Epithelial cell of esophagus (primary cell): ENCODE results near the gene SMAD5.

Source experiments
- DNase-seq: peaks from one replicate; pipeline ENCODE4 v3.0.0; 2010; ENCODE audit warnings: low read depth
- H3K4me3 ChIP-seq: 2 replicates; pipeline ENCODE4 v1.5.1; 2011; ENCODE audit warnings: mild to moderate bottlenecking, low read length, control low read depth
- TF ChIP-seq, protein P1 (sequence below): IDR thresholded peaks from 2 replicates; pipeline ENCODE4 v1.5.1; 2011; ENCODE audit warnings: low read depth, mild to moderate bottlenecking, low read length, control low read depth, inconsistent platforms; ENCODE audit not compliant: insufficient read depth; ENCODE audit errors: missing control alignments

The SMAD5 gene

DNA sequence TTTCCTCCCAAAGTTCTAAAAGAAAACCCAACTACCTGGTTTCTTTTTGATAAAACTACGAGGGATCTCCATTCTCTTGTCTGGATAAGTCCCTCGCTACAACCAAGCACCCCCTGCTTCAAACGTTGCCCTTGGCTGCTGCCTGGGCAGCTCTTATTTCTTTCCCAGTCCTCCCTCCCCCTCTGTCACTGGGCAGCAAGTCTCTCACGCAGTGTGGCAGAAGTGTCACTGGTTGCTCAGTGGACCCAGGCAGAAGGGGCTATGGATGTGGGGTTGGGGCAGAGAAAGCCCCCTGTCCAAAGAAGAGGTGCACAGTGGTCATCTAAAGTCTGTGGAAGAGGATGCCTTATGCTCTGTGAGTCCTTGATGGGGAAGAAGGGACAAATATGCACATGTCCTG lies 67.5 kb downstream of the SMAD5 start:
- TF ChIP-seq, protein P1, sequence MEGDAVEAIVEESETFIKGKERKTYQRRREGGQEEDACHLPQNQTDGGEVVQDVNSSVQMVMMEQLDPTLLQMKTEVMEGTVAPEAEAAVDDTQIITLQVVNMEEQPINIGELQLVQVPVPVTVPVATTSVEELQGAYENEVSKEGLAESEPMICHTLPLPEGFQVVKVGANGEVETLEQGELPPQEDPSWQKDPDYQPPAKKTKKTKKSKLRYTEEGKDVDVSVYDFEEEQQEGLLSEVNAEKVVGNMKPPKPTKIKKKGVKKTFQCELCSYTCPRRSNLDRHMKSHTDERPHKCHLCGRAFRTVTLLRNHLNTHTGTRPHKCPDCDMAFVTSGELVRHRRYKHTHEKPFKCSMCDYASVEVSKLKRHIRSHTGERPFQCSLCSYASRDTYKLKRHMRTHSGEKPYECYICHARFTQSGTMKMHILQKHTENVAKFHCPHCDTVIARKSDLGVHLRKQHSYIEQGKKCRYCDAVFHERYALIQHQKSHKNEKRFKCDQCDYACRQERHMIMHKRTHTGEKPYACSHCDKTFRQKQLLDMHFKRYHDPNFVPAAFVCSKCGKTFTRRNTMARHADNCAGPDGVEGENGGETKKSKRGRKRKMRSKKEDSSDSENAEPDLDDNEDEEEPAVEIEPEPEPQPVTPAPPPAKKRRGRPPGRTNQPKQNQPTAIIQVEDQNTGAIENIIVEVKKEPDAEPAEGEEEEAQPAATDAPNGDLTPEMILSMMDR: no peak
- no peak overlapping the region for H3K4me3 ChIP-seq
- no peak for DNase-seq

DNA sequence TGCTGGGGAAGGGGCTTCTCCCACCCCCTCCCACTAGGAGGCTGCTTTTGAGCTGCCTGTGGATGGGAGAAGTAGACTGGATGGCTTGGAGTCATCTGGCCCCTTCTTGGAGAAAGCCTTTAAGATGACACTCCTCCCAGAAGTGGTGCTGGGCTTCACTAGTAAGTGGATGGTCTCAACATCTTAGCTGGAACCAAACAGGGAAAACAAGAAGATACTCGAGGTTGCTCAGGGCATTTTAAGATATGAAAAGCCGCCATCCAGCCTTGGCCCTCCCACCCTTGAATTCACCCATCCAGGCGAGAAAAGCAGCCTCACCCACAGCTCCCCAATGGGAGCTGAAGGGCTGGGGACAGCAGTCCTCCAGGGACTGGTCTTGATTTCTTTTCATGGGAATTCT lies 68.1 kb downstream of the SMAD5 start:
- TF ChIP-seq, protein P1: no peak
- DNase-seq: no peak
- H3K4me3 ChIP-seq: no peak overlapping the region

DNA sequence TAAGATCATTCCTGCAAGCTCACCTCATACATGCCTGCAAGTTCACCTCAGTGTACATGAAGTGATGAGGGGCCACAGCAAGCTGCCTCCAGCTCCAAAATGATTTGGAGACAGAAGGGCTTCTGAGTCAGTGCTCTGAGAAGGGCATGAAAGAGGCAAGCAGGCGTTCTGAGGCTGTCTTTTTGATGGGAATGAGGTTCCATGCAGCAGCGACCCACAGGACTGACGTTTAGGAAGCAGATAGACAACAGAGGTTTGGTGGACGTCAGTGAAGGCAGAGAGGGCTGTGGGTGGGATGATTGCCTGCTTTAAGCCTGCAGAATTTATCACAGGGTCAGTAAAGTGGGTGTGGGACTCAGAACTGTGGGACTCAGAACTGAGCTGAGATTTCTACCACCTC lies 69.2 kb downstream of the SMAD5 start:
- no peak for DNase-seq
- no peak overlapping the region for H3K4me3 ChIP-seq
- TF ChIP-seq, protein P1: no peak

DNA sequence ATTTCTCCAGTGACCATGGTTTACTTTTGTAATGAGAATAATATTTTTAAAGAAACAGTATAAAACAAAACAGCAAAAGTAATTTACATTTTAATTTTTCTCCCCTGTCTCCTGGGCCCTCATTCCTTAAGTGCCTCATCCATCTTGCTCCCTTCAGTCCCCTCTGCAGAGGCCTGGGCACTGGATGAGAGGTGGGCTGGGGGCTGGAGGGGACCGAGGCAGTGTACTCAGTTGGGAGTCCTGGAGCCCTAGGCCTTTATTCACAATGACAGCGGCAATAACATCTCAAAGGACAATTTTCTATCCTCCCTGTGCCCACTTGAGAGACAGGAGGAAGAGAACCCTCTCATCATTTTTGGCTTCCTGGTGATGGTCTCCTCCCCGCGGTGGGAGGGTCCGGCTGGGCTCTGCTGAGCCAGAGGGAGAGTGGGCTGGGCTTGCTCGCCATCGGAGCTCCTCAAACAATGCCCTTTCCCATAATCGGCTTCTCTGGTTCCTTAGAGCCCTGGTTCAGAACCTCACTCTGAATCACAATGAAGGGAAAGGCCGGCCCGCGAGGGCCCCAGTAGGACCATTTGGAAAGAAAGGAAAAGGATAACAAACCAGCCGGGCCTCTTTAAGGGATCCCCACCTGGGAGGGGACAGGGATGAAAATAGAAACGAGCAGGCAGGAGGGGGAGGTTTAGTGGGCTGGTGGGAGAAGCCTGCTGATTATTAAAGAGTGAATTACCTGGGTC lies 70.0 kb downstream of the SMAD5 start:
- DNase-seq: no peak
- H3K4me3 ChIP-seq: no peak overlapping the region
- TF ChIP-seq, protein P1: no peak

DNA sequence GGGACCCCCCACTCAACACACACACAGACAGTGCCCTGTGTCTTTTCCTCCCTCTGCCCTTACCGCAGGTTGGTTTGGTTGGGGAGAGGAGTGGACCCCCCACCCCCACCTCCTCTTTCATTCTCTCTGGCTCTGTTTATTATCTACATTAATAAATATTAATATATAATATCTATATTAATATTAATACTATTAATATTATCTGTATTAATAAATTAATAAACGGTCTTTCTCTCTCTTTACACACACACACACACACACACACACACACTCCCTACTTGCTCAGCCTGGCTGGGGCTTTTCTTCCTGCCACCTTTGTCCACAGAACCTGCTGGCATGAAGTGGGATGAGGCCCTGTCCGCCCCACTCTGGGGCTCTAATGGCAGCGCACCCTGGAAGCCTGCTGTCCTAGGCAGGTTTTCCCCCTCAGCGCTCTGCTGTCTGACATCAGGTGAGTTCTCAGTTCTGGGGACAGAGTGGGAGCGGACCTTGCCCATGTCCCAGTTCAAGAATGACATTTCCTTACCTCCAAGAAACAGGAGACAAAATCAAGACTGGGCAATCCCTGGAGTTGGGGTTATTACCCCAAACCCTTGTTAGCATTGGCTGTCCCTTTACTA lies 70.8 kb downstream of the SMAD5 start:
- H3K4me3 ChIP-seq: no peak overlapping the region
- DNase-seq: no peak
- TF ChIP-seq, protein P1: no peak

DNA sequence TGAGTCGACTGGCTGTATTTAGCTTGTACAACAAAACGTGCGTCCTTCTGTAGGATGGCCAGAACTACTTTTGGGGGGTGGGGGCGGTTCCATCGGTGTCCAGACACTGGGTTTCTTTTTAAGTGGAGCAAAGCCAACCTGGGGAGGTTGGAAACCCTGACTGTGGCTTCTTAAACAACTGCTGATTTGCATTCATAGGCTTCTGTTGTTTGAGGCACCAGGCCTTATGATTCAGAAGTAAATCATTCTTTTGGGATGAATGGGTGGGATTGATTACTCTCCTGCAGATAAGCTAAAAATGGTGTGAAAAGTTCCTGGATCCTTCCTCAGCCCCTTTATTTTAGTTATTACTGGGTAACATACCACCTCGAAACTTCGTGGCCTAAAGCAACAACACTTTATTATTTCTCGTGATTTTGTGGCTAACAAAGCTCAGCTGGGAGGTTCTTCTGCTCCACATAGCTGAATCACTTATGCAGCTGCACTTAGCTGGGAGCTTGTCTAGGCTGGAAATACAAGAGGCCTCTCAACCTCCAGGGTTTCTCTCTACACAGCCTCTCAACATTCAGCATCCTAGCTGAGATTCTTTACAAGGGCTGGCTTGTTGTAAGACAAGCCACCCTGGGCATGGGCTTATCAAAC lies 72.5 kb downstream of the SMAD5 start:
- TF ChIP-seq, protein P1: no peak
- no peak overlapping the region for H3K4me3 ChIP-seq
- DNase-seq: no peak
